Measurements from ENCODE around the gene ZBTB14.

DNA sequence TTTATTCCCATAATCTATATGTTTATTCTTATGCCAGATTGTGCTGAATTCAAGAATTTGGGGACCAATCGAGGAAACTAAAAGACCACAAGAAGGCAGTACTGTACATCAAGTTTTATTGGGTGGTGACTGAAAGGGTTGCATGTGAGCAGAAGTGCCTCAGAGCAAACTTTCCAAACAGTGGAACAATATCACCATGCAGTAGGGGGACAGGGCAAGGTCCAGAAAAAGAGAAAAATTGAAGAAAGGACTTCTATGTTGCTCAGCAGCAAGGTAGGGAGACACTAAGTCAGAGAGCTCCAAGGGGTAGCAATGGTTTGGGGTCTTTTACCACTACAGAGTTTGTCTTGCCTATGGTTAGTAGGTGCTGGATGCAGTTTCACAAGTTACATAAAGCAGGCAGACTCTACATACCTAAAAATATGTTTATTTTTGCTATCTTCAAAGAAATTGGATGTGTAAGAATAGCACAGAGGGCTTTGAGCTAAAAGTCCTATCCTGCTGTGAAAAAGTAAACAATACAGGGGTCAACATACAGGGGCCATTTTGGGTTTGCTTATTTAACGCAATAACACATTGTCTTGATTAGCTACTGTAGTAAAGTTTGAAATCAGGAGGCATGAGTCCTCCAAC is 43.8 kb upstream of the ZBTB14 start:
- TF ChIP-seq, protein P1, sequence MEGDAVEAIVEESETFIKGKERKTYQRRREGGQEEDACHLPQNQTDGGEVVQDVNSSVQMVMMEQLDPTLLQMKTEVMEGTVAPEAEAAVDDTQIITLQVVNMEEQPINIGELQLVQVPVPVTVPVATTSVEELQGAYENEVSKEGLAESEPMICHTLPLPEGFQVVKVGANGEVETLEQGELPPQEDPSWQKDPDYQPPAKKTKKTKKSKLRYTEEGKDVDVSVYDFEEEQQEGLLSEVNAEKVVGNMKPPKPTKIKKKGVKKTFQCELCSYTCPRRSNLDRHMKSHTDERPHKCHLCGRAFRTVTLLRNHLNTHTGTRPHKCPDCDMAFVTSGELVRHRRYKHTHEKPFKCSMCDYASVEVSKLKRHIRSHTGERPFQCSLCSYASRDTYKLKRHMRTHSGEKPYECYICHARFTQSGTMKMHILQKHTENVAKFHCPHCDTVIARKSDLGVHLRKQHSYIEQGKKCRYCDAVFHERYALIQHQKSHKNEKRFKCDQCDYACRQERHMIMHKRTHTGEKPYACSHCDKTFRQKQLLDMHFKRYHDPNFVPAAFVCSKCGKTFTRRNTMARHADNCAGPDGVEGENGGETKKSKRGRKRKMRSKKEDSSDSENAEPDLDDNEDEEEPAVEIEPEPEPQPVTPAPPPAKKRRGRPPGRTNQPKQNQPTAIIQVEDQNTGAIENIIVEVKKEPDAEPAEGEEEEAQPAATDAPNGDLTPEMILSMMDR (conservative IDR thresholded peaks at IDR 0.05; ENCODE audit: low read length) = no peak
- TF ChIP-seq EZH2phosphoT487 (IDR thresholded peaks at IDR 0.05; ENCODE audit: borderline replicate concordance) = no peak

Measured in Loucy (cell line).